T-cell (primary cell): ENCODE results near the gene SUCLG1. TPM values are rescaled to one million over a fixed set of nuclear protein-coding genes. Genes with fewer than 3 reads are reported as not detected.
A peak's percentile ranks its signal among the peaks of the same experiment; 100 is the strongest.
"Not testable (repeated sequence)": the region's sequence is repeated elsewhere in the genome, so short reads cannot be mapped to it uniquely, and the experiment has no call there.

Experiments
- ATAC-seq, 4 experiments: fragments of 200-7000 bp in 3 of 4; fragments of 150-1000 bp in 1 of 4; cut with Tn5 transposase; replicated peaks in 1 of 4; 1 replicate in 3 of 4; 2 replicates in 1 of 4; pipeline ENCODE4 v1.10.0; 2021; ENCODE audit warnings: moderate library complexity in 3 of 4, mild to moderate bottlenecking in 2 of 4, moderate number of reproducible peaks in 1 of 4
- CTCF ChIA-PET, 2 donors: fragments of 300-600 bp; sonication (Branson Sonifier 250); formaldehyde crosslinking; loops; one replicate each; lab custom pipeline; 2022; ENCODE audit warnings: antibody characterized with exemption in 2 of 2; lab: Charles Lee
- POLR2A ChIA-PET, 2 donors: fragments of 300-600 bp; sonication (Branson Sonifier 250); formaldehyde crosslinking; loops; one replicate each; lab custom pipeline; 2022; ENCODE audit warnings: antibody characterized with exemption in 2 of 2; lab: Charles Lee
- DNase-seq, 35 experiments: peaks; one replicate each; pipeline versions ENCODE4 v3.0.0 to v3.0.0-alpha.2; 2013 to 2023
- H3K27ac ChIP-seq: one replicate; pipeline ENCODE4 v1.5.1; 2013; ENCODE audit warnings: low read length
- H3K27me3 ChIP-seq, 2 experiments: replicated peaks in 1 of 2; 1 replicate in 1 of 2; 2 replicates in 1 of 2; pipeline versions ENCODE4 v1.6.1 to v1.7.0; 2013; ENCODE audit warnings: low read length in 1 of 2, mixed read lengths in 1 of 2; ENCODE audit not compliant: control insufficient read depth in 2 of 2, insufficient read depth in 2 of 2; ENCODE audit errors: extremely low read depth in 1 of 2
- H3K36me3 ChIP-seq, 2 donors: 1 replicate in 1 of 2; 2 replicates in 1 of 2; pipeline versions ENCODE4 v1.6.1 to v1.7.0; 2013; ENCODE audit warnings: low read length in 1 of 2; ENCODE audit not compliant: control insufficient read depth in 2 of 2, insufficient read depth in 1 of 2; ENCODE audit errors: extremely low read depth in 1 of 2
- H3K4me1 ChIP-seq, 2 experiments: 1 replicate in 1 of 2; 2 replicates in 1 of 2; pipeline versions ENCODE4 v1.6.1 to v1.7.0; 2013; ENCODE audit warnings: low read length in 2 of 2, mixed read lengths in 1 of 2; ENCODE audit not compliant: insufficient read depth in 2 of 2, control insufficient read depth in 1 of 2; ENCODE audit errors: extremely low read depth in 1 of 2
- H3K4me3 ChIP-seq, 2 donors: 1 replicate in 1 of 2; 2 replicates in 1 of 2; pipeline versions ENCODE4 v1.5.1 to v1.7.0; 2013; ENCODE audit warnings: mild to moderate bottlenecking in 2 of 2, low read length in 1 of 2, moderate library complexity in 1 of 2; ENCODE audit not compliant: control insufficient read depth in 1 of 2; ENCODE audit errors: extremely low read depth in 1 of 2
- H3K9me3 ChIP-seq: 2 replicates; pipeline ENCODE4 v1.7.0; 2013
- H3K27ac Mint-ChIP-seq, 2 donors: one replicate each; pipeline ENCODE4 v1.8.0; 2020 to 2021; ENCODE audit warnings: mild to moderate bottlenecking in 2 of 2, mixed read lengths in 2 of 2
- H3K27me3 Mint-ChIP-seq, 2 donors: one replicate each; pipeline ENCODE4 v1.8.0; 2021 to 2022; ENCODE audit warnings: mixed read lengths in 2 of 2
- H3K36me3 Mint-ChIP-seq: one replicate; pipeline ENCODE4 v1.8.0; 2021; ENCODE audit warnings: mixed read lengths
- H3K4me1 Mint-ChIP-seq, 3 donors: one replicate each; pipeline ENCODE4 v1.8.0; 2020 to 2022; ENCODE audit warnings: mixed read lengths in 3 of 3, mild to moderate bottlenecking in 1 of 3
- H3K4me3 Mint-ChIP-seq, 3 donors: one replicate each; pipeline ENCODE4 v1.8.0; 2020 to 2022; ENCODE audit warnings: mild to moderate bottlenecking in 3 of 3, mixed read lengths in 3 of 3, moderate library complexity in 3 of 3
- H3K9me3 Mint-ChIP-seq, 3 donors: one replicate each; pipeline ENCODE4 v1.8.0; 2020 to 2022; ENCODE audit warnings: mixed read lengths in 3 of 3
- WGBS: methylation state at CpG from one replicate; pipeline ENCODE4 v1.1.5; 2013; ENCODE audit warnings: missing lambda C conversion rate; ENCODE audit not compliant: insufficient coverage; 5-methylcytosine and 5-hydroxymethylcytosine counted together
- total RNA-seq, 35 experiments: library from RNA in 6 of 35; stranded (reverse) in 6 of 35; fragments of 120-200 nt in 1 of 35; gene quantifications; one replicate each; pipeline versions ENCODE4 v1.2.1 to v1.2.4 and lab custom pipeline; 2013 to 2026

The SUCLG1 gene
- total RNA-seq, 5 donors from 2014 or later (not counting 1 experiment from before 2014, with no cell fraction given), result 38.9 to 49.3 (median 46.9) TPM

GRCh38 chr2:84474176-84474575, 15.1 kb upstream of the SUCLG1 start:
- Mint-ChIP-seq H3K4me1 (no peaks in the 10 kb centered on the region), H3K36me3 (peaks cover 10% of the 10 kb centered on the region), H3K9me3 (peaks cover 9 to 19% (median 12%) of the 10 kb centered on the region in 3 donors), H3K4me3 (no peak overlapping the region), H3K27me3 (no peaks in the 10 kb centered on the region), H3K27ac (no peak overlapping the region)
- WGBS, result 88% methylated on average over 3 of the region's 4 CpGs
- H3K9me3 ChIP-seq, result no peaks in the 10 kb centered on the region
- no peak for ATAC-seq
- H3K4me1 ChIP-seq, result no peaks in the 10 kb centered on the region
- no peak overlapping the region for H3K27ac ChIP-seq
- POLR2A ChIA-PET, result no interaction called here
- H3K4me3 ChIP-seq, result no peak overlapping the region
- no peak for DNase-seq
- H3K27me3 ChIP-seq, result peaks cover 0 to 4% of the 10 kb centered on the region in 2 experiments
- CTCF ChIA-PET, result no interaction called here
- H3K36me3 ChIP-seq, result no peaks in the 10 kb centered on the region

GRCh38 chr2:84472856-84473565, 13.9 kb upstream of the SUCLG1 start:
- Histone ChIP-seq H3K9me3 (no peaks in the 10 kb centered on the region), H3K27me3 (no peaks in the 10 kb centered on the region), H3K27ac (no peak overlapping the region), H3K4me3 (no peak overlapping the region), H3K4me1 (no peaks in the 10 kb centered on the region), H3K36me3 (no peaks in the 10 kb centered on the region)
- ChIA-PET POLR2A (no interaction called here), CTCF (no interaction called here)
- DNase-seq (no peak), ATAC-seq (no peak)
- H3K9me3 Mint-ChIP-seq, result peaks cover 9 to 19% (median 12%) of the 10 kb centered on the region in 3 donors
- H3K4me3 Mint-ChIP-seq, result no peak overlapping the region
- peaks cover 6% of the 10 kb centered on the region for H3K36me3 Mint-ChIP-seq
- 100% methylated on average over 1 of the region's 6 CpGs for WGBS
- H3K27ac Mint-ChIP-seq, result no peak overlapping the region
- no peaks in the 10 kb centered on the region for H3K4me1 Mint-ChIP-seq
- H3K27me3 Mint-ChIP-seq, result no peaks in the 10 kb centered on the region

DNA sequence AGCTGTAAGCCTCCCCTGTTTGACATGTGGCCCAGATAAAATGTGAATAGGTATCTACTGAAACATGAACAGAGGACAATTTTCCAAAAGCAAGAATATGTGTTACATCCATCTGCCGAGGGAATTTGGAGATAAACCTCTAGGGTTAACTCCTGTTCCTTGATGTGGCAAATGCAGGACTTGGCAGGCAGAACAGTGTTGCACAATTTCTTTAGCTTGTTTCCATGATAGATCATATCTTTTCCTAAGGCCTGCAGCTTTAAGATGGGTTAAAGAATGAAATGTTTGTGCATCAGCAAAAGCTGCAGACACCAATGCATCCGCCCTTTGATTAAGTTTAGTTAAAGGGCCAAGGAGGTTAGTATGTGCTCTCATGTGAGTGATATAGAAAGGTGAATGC, 13.3 kb upstream of the SUCLG1 start:
- WGBS, result 100% methylated on average over 2 of the region's 2 CpGs
- ATAC-seq, CTCF ChIA-PET, H3K36me3 Mint-ChIP-seq, H3K9me3 ChIP-seq, H3K27ac Mint-ChIP-seq, H3K4me1 Mint-ChIP-seq, H3K4me1 ChIP-seq, H3K4me3 ChIP-seq, POLR2A ChIA-PET, H3K27me3 ChIP-seq, H3K36me3 ChIP-seq, H3K27ac ChIP-seq, DNase-seq, H3K27me3 Mint-ChIP-seq, H3K4me3 Mint-ChIP-seq: not testable (repeated sequence)
- peaks cover 9 to 14% (median 12%) of the 10 kb centered on the region in 3 donors for H3K9me3 Mint-ChIP-seq

DNA sequence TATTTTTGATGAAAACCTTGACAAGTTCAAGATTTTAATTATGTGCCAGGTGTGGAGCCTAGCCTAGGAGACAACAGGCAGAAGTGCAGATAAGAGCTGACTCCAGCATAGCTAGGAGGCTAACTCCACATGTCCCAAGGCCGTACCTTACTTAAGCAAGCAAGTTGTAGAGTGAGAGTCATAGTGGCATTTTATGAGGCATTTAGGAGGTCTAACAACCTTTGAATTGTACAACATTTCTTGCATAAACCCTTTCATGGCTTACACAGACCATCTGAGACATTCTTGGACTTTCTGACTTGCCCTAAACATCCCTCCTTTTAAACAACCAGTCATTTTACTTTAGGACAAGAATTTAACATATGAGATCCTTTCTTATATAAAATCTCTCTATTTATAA, 8.3 kb upstream of the SUCLG1 start:
- Histone ChIP-seq H3K4me3 (no peak overlapping the region), H3K4me1 (no peaks in the 10 kb centered on the region), H3K9me3 (peaks cover 5% of the 10 kb centered on the region), H3K27ac (no peak overlapping the region), H3K27me3 (no peaks in the 10 kb centered on the region), H3K36me3 (no peaks in the 10 kb centered on the region)
- DNase-seq (no peak), ATAC-seq (no peak)
- H3K4me1 Mint-ChIP-seq, result no peaks in the 10 kb centered on the region
- CTCF ChIA-PET, result interaction anchor here in 1 of 2 donors (1.6 kb wide), 1 partner anchor 11 kb away, joined by 4 read pairs; no protein-coding TSS in a partner anchor
- WGBS, result no CpG with 5 or more reads among the region's 1 CpG
- H3K27ac Mint-ChIP-seq, result no peak overlapping the region
- no peak overlapping the region for H3K4me3 Mint-ChIP-seq
- H3K36me3 Mint-ChIP-seq, result peaks cover 8% of the 10 kb centered on the region
- no peaks in the 10 kb centered on the region for H3K27me3 Mint-ChIP-seq
- peaks cover 3 to 13% (median 8%) of the 10 kb centered on the region in 3 donors for H3K9me3 Mint-ChIP-seq
- POLR2A ChIA-PET, result no interaction called here

GRCh38 chr2:84461310-84461709, 2.2 kb upstream of the SUCLG1 start:
- Histone ChIP-seq H3K27me3 (no peaks in the 10 kb centered on the region), H3K27ac (no peak overlapping the region), H3K4me3 (no peak overlapping the region), H3K4me1 (peaks cover 16 to 17% of the 10 kb centered on the region in 2 experiments), H3K36me3 (no peaks in the 10 kb centered on the region), H3K9me3 (no peaks in the 10 kb centered on the region)
- H3K4me1 Mint-ChIP-seq, result peaks cover 38 to 41% (median 39%) of the 10 kb centered on the region in 3 donors
- no peaks in the 10 kb centered on the region for H3K27me3 Mint-ChIP-seq
- peaks cover 0 to 2% (median 0%) of the 10 kb centered on the region in 3 donors for H3K9me3 Mint-ChIP-seq
- H3K27ac Mint-ChIP-seq, result no peak overlapping the region
- no CpG with 5 or more reads among the region's 3 CpGs for WGBS
- ChIA-PET CTCF (interaction anchor here (0.6 kb wide), 3 partner anchors 39 to 462 kb away, joined by 3 to 7 read pairs (median 4); no protein-coding TSS in a partner anchor), POLR2A (interaction anchor here in 1 of 2 donors (0.6 kb wide), 1 partner anchor 15 kb away, joined by 5 read pairs; no protein-coding TSS in a partner anchor)
- H3K4me3 Mint-ChIP-seq, result peak overlapping the region in 1 of 3 donors; percentile 2
- H3K36me3 Mint-ChIP-seq, result no peaks in the 10 kb centered on the region
- DNase-seq (no peak), ATAC-seq (no peak)

GRCh38 chr2:84460670-84461069, 1.6 kb upstream of the SUCLG1 start:
- peak overlapping the region in 2 of 3 donors; percentile 94 to 100 for H3K4me3 Mint-ChIP-seq
- no peak overlapping the region for H3K4me3 ChIP-seq
- no peaks in the 10 kb centered on the region for H3K36me3 ChIP-seq
- ATAC-seq (no peak), DNase-seq (no peak)
- H3K4me1 ChIP-seq, result peaks cover 16 to 17% of the 10 kb centered on the region in 2 experiments
- peaks cover 0 to 2% (median 0%) of the 10 kb centered on the region in 3 donors for H3K9me3 Mint-ChIP-seq
- no peak overlapping the region for H3K27ac ChIP-seq
- POLR2A ChIA-PET, result no interaction called here
- peaks cover 44 to 47% (median 45%) of the 10 kb centered on the region in 3 donors for H3K4me1 Mint-ChIP-seq
- no peaks in the 10 kb centered on the region for H3K27me3 ChIP-seq
- WGBS, result no CpG with 5 or more reads among the region's 2 CpGs
- H3K9me3 ChIP-seq, result no peaks in the 10 kb centered on the region
- CTCF ChIA-PET, result interaction anchor here in 1 of 2 donors (0.6 kb wide), 1 partner anchor 841 kb away, joined by 4 read pairs; no protein-coding TSS in a partner anchor
- H3K27me3 Mint-ChIP-seq, result no peaks in the 10 kb centered on the region
- H3K36me3 Mint-ChIP-seq, result no peaks in the 10 kb centered on the region
- no peak overlapping the region for H3K27ac Mint-ChIP-seq
